ENCODE measurements around the gene FRMD4A.

Gene FRMD4A

DNA sequence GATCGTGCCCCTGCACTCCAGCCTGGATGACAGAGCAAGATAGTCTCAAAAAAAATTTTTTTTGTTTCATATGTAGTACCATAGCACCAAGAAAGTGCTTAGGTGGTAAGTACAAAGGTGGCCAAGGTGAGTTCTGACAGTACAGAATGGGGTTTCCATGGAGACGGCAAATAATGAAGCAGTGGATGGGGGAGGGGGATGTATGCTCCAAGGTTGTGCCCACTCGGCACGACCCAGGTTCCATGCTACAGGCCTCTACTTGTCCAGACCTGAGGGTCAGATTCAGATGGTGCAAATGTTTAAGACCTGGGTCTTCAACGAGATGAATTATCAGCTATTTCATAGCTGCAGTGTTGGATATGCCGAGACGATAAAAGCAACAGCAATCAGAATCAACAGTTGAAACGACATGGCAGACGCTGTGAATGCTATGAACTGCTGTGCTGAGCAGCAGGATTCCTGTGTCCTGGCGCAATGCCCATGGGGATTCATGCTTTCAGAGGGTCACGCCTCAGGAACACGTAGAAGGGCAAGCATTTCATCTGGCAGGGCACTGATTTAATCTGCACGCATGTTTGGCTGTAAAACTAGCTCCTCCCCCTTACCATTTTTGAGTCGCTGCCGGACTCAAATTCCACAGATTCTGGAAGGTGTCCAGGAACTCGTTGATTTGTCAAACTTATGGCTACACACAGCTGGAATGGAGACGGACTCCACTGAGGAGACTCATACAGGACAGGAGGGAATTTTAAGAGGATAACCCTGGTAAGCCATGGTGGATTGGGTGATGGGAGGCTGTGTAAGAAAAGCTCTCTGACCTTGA is 256.5 kb downstream of the FRMD4A start:
- Histone ChIP-seq H3K4me3 (replicated peaks; ENCODE audit: insufficient read depth, low read length) (no peak overlapping the region), H3K27ac (replicated peaks) (no peak overlapping the region), H3K27me3 (ENCODE audit: insufficient read depth, poor library complexity, severe bottlenecking) (no peaks in the 10 kb centered on the region)
- TF ChIP-seq, protein P1, sequence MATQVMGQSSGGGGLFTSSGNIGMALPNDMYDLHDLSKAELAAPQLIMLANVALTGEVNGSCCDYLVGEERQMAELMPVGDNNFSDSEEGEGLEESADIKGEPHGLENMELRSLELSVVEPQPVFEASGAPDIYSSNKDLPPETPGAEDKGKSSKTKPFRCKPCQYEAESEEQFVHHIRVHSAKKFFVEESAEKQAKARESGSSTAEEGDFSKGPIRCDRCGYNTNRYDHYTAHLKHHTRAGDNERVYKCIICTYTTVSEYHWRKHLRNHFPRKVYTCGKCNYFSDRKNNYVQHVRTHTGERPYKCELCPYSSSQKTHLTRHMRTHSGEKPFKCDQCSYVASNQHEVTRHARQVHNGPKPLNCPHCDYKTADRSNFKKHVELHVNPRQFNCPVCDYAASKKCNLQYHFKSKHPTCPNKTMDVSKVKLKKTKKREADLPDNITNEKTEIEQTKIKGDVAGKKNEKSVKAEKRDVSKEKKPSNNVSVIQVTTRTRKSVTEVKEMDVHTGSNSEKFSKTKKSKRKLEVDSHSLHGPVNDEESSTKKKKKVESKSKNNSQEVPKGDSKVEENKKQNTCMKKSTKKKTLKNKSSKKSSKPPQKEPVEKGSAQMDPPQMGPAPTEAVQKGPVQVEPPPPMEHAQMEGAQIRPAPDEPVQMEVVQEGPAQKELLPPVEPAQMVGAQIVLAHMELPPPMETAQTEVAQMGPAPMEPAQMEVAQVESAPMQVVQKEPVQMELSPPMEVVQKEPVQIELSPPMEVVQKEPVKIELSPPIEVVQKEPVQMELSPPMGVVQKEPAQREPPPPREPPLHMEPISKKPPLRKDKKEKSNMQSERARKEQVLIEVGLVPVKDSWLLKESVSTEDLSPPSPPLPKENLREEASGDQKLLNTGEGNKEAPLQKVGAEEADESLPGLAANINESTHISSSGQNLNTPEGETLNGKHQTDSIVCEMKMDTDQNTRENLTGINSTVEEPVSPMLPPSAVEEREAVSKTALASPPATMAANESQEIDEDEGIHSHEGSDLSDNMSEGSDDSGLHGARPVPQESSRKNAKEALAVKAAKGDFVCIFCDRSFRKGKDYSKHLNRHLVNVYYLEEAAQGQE (IDR thresholded peaks at IDR 0.05; ENCODE audit: insufficient replicate concordance, low read depth), result no peak
- TF ChIP-seq GABPA (IDR thresholded peaks at IDR 0.05; ENCODE audit: low read depth) (no peak), SPI1 (IDR thresholded peaks at IDR 0.05; ENCODE audit: borderline replicate concordance, low read depth) (no peak), POLR2AphosphoS5 (IDR thresholded peaks at IDR 0.05; ENCODE audit: low read depth) (no peak)
- TF ChIP-seq, protein P2, sequence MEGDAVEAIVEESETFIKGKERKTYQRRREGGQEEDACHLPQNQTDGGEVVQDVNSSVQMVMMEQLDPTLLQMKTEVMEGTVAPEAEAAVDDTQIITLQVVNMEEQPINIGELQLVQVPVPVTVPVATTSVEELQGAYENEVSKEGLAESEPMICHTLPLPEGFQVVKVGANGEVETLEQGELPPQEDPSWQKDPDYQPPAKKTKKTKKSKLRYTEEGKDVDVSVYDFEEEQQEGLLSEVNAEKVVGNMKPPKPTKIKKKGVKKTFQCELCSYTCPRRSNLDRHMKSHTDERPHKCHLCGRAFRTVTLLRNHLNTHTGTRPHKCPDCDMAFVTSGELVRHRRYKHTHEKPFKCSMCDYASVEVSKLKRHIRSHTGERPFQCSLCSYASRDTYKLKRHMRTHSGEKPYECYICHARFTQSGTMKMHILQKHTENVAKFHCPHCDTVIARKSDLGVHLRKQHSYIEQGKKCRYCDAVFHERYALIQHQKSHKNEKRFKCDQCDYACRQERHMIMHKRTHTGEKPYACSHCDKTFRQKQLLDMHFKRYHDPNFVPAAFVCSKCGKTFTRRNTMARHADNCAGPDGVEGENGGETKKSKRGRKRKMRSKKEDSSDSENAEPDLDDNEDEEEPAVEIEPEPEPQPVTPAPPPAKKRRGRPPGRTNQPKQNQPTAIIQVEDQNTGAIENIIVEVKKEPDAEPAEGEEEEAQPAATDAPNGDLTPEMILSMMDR (IDR thresholded peaks at IDR 0.05; ENCODE audit: insufficient read depth, low read length), result no peak
- DNase-seq (ENCODE audit: low read depth in 1 of 2, low spot score in 1 of 2), result no peak

DNA sequence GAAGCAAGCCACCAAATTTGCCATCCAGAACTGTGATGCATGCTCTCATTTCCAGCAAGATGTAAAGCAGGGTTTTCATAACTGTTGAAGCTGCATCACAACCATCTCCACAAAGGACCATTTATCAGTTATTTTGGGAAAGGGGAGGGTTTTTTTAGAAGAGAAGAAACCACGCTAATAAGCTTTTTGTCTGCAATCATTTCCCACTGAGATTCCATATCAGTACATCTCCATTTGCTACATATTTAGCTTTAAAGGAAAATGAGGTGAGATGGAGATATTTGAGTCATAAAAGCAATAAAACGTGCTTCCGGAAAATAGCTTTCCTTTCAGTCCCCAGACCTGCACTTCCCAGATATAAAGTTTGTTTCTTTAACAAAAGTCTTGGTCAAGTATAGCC is 258.2 kb downstream of the FRMD4A start:
- H3K27ac ChIP-seq (replicated peaks), result no peak overlapping the region
- DNase-seq (ENCODE audit: low read depth in 1 of 2, low spot score in 1 of 2), result no peak
- no peaks in the 10 kb centered on the region for H3K27me3 ChIP-seq (ENCODE audit: insufficient read depth, poor library complexity, severe bottlenecking)
- H3K4me3 ChIP-seq (replicated peaks; ENCODE audit: insufficient read depth, low read length), result no peak overlapping the region
- TF ChIP-seq, protein P2 (IDR thresholded peaks at IDR 0.05; ENCODE audit: insufficient read depth, low read length), result no peak
- TF ChIP-seq, protein P1 (IDR thresholded peaks at IDR 0.05; ENCODE audit: insufficient replicate concordance, low read depth), result no peak
- TF ChIP-seq SPI1 (IDR thresholded peaks at IDR 0.05; ENCODE audit: borderline replicate concordance, low read depth) (no peak), GABPA (IDR thresholded peaks at IDR 0.05; ENCODE audit: low read depth) (no peak), POLR2AphosphoS5 (IDR thresholded peaks at IDR 0.05; ENCODE audit: low read depth) (no peak)

DNA sequence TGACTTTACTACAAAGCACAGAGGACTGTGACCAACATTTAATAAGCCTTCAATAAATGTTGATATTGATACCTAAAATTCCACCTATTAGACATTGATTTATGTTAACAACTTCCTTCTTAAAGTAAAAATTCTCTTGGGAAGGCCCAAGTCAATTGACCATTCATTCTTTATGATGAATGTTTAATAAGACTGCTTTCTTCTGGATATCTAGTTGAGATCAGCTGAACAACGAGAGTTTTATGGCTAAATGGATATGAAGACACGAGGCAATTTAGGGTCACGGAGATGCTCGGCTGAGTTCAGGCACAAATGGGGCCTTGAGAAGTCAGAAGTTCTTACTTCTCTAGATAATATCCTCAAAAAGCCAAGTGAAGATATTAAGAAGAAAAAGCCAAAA is 258.8 kb downstream of the FRMD4A start:
- no peak overlapping the region for H3K4me3 ChIP-seq (replicated peaks; ENCODE audit: insufficient read depth, low read length)
- DNase-seq (ENCODE audit: low read depth in 1 of 2, low spot score in 1 of 2), result no peak
- no peak for TF ChIP-seq POLR2AphosphoS5 (IDR thresholded peaks at IDR 0.05; ENCODE audit: low read depth)
- TF ChIP-seq, protein P2 (IDR thresholded peaks at IDR 0.05; ENCODE audit: insufficient read depth, low read length), result no peak
- no peak overlapping the region for H3K27ac ChIP-seq (replicated peaks)
- no peaks in the 10 kb centered on the region for H3K27me3 ChIP-seq (ENCODE audit: insufficient read depth, poor library complexity, severe bottlenecking)

All from HL-60 (cell line).